ENCODE results near the gene ZFPL1.

ZFPL1 gene

GRCh38 chr11:65096926-65097325 lies 12.9 kb downstream of the ZFPL1 start:
- TF ChIP-seq EGR1 (IDR thresholded peaks at IDR 0.05) = no peak
- TF ChIP-seq FOXM1 (IDR thresholded peaks at IDR 0.05; ENCODE audit: borderline replicate concordance, low read depth) = no peak
- TF ChIP-seq RAD21 (IDR thresholded peaks at IDR 0.05; ENCODE audit: low read depth) = no peak
- no peak for TF ChIP-seq CEBPB (IDR thresholded peaks at IDR 0.05)
- no peak for TF ChIP-seq ZBTB7A (IDR thresholded peaks at IDR 0.05; ENCODE audit: low read depth)
- no peak for TF ChIP-seq REST (IDR thresholded peaks at IDR 0.05; ENCODE audit: low read depth)

- TF ChIP-seq USF1 (IDR thresholded peaks at IDR 0.05) (no peak), TCF12 (IDR thresholded peaks at IDR 0.05; ENCODE audit: low read depth) (no peak), REST (IDR thresholded peaks at IDR 0.05; ENCODE audit: low read depth) (no peak), EP300 (IDR thresholded peaks at IDR 0.05; ENCODE audit: borderline replicate concordance) (no peak)
These were observed 16.8 kb downstream of the ZFPL1 start for GRCh38 chr11:65100674-65101350.

GRCh38 chr11:65102142-65103095 lies 18.4 kb downstream of the ZFPL1 start:
- TF ChIP-seq USF1 (IDR thresholded peaks at IDR 0.05) = no peak
- TF ChIP-seq NFIC (IDR thresholded peaks at IDR 0.05) = no peak
- TF ChIP-seq TCF12 (IDR thresholded peaks at IDR 0.05; ENCODE audit: low read depth) = no peak
- no peak for TF ChIP-seq ZBTB7A (IDR thresholded peaks at IDR 0.05; ENCODE audit: low read depth)

GRCh38 chr11:65103476-65103875 lies 19.5 kb downstream of the ZFPL1 start:
- no peak for TF ChIP-seq TAF1 (IDR thresholded peaks at IDR 0.05; ENCODE audit: low read depth)
- no peak for TF ChIP-seq REST (IDR thresholded peaks at IDR 0.05; ENCODE audit: low read depth)
- no peak for TF ChIP-seq TEAD4 (IDR thresholded peaks at IDR 0.05)
- no peak for TF ChIP-seq ZBTB7A (IDR thresholded peaks at IDR 0.05; ENCODE audit: low read depth)
- TF ChIP-seq EP300 (IDR thresholded peaks at IDR 0.05; ENCODE audit: borderline replicate concordance) = no peak
- no peak for TF ChIP-seq TCF12 (IDR thresholded peaks at IDR 0.05; ENCODE audit: low read depth)
- TF ChIP-seq FOXM1 (IDR thresholded peaks at IDR 0.05; ENCODE audit: borderline replicate concordance, low read depth) = no peak
- no peak for TF ChIP-seq MAX (IDR thresholded peaks at IDR 0.05)
- TF ChIP-seq CREB1 (IDR thresholded peaks at IDR 0.05; ENCODE audit: low read depth) = no peak
- no peak for TF ChIP-seq USF1 (IDR thresholded peaks at IDR 0.05)
- TF ChIP-seq NFIC (IDR thresholded peaks at IDR 0.05) = no peak
- TF ChIP-seq RAD21 (IDR thresholded peaks at IDR 0.05; ENCODE audit: low read depth) = no peak
- TF ChIP-seq EGR1 (IDR thresholded peaks at IDR 0.05) = no peak
- no peak for TF ChIP-seq YY1 (IDR thresholded peaks at IDR 0.05; ENCODE audit: low read depth)
- TF ChIP-seq CEBPB (IDR thresholded peaks at IDR 0.05) = no peak
